ENCODE data around the gene PHLDA3.

DNA sequence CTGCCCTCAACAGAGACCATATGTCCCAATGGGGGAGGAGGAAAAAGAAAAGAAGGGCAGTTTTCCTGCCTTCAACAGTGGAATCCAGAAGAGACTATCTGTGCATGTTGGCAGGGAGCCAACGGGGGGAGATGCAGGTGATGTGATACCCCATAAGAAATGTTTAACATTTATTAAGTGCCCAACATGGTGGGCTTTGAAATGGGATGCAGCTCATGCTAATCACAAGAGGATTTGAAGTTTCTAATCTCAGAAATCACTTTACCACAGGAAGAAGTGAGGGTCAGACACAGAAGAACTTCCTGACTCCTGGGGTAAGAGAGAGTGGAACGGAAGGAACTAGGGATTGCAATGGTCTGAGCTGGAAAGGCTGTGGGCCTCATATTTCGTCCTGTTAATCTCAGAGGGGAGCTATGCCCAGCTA, 21.7 kb upstream of the PHLDA3 start:
- TF ChIP-seq, protein P1, sequence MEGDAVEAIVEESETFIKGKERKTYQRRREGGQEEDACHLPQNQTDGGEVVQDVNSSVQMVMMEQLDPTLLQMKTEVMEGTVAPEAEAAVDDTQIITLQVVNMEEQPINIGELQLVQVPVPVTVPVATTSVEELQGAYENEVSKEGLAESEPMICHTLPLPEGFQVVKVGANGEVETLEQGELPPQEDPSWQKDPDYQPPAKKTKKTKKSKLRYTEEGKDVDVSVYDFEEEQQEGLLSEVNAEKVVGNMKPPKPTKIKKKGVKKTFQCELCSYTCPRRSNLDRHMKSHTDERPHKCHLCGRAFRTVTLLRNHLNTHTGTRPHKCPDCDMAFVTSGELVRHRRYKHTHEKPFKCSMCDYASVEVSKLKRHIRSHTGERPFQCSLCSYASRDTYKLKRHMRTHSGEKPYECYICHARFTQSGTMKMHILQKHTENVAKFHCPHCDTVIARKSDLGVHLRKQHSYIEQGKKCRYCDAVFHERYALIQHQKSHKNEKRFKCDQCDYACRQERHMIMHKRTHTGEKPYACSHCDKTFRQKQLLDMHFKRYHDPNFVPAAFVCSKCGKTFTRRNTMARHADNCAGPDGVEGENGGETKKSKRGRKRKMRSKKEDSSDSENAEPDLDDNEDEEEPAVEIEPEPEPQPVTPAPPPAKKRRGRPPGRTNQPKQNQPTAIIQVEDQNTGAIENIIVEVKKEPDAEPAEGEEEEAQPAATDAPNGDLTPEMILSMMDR (IDR thresholded peaks at IDR 0.05; ENCODE audit: low read depth, low read length, missing input control): no peak
- TF ChIP-seq, protein P2, sequence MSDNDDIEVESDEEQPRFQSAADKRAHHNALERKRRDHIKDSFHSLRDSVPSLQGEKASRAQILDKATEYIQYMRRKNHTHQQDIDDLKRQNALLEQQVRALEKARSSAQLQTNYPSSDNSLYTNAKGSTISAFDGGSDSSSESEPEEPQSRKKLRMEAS (IDR thresholded peaks at IDR 0.05): no peak
